CD4-positive, alpha-beta T cell treated with Interferon alpha-2 for 1 hour (primary cell): ENCODE results near the gene AOPEP.
"Not testable (repeated sequence)": the region's sequence is repeated elsewhere in the genome, so short reads cannot be mapped to it uniquely, and the experiment has no call there.

ENCODE experiments used
- DNase-seq, 2 donors: peaks; one replicate each; pipeline ENCODE4 v3.0.0-alpha.2; 2020 to 2022

Gene AOPEP

DNA sequence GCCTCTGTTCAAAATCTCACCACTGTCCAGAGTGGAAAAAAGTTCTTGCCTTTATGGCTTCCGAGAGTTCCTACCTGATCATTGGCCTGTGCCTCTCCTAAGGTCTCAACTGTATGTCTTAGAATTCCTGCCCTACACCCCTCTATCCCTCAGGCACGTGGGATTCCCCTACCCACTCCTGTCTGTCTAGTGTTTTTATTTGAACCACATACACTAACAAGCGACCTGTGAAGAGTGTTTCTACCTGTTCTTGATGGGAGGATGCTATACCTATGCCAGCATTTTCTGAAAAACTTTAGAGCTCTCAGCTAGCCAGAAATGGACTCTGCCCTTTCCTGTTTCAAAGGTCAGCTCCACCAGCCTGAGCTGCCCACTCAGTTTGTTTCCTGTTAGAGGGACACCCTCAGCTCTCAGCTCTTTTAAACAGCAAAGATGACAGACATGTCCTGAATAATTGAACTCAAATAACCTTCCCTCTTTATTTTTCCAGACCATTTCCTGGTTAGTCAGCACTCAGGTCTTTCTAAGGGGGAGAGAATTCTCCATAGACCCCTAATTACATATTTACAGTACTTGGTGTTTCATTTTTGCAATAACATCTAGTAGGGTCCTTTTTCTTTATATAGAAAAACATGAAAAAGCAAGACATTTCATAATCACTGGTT is 214.8 kb downstream of the AOPEP start:
- DNase-seq: no peak

DNA sequence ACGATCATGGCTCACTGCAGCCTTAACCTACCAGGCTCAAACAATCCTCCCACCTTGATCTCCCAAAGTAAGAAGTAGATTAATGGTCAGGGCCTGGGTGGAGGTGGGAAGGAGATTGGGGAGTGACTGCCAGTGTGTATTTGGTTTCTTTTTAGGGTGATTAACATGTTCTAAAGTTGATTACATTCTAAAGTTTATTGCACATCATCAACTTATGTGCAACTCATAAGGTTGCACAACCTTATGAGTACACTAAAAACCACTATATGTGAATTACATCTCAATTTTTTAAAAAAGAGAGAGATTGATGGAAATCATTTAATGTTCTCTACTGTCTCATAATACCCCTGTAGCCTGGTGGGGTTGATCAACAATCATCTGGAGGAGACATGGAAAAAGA is 218.1 kb downstream of the AOPEP start:
- no peak for DNase-seq

DNA sequence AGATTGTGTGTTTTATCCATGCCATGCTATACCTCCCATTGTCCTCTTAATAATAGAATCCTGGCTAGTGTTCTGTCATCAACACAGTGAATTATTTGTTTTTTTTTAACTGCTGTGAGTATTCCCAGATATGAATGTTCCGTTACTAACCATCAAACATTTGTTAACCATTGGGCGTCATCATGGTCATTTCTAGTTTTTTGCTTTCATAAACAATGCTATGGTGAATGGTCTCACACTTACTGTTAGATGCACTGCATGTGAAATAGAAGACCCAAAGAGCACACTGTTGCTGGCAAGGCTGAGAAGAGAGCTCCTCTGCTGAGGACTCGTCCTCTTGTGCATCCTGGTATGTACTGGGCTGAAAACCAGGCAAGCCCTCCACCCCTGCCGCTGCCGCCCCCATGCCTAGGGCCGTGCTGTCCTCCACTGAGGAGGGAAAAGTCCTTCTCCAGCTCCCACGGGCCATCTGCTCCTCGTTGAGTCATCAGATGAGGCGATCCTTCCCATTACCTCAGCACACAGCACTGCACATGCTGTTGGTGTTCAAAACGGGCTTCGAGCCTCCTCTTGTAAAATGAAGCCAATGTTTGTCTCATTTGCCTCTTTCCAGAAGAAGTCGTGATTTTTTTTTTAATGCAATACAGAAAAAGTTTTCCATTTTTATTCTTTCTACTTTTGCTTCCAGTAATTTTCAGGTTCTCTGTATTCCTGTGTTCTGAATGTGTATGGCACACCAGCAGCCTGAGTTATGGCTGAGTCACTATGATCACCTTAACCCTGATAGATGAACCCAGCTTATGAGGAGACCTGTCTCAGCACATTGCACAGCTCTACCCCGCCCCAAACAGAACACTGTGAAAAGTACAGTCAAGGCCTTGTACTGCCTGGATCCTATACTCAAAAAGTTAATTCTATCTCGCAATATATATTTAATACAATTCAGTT is 219.0 kb downstream of the AOPEP start:
- no peak for DNase-seq

DNA sequence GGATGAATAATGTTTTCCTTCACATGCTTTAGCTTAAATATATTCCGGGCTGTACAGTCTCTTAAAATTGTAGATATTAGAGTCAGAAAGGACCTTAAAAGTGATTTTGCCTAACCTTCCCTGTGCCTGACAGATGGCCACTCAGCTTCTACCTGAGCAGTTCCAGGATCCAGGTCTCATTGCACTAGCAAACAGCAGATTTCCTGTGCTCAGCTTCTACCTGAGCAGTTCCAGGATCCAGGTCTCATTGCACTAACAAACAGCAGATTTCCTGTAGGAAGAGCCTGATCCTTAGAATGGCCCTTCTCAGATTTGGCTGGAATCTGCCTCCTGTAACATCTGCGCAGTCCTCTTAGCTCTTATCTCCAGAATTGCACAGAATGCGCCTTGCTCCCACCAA is 219.8 kb downstream of the AOPEP start:
- DNase-seq: no peak

DNA sequence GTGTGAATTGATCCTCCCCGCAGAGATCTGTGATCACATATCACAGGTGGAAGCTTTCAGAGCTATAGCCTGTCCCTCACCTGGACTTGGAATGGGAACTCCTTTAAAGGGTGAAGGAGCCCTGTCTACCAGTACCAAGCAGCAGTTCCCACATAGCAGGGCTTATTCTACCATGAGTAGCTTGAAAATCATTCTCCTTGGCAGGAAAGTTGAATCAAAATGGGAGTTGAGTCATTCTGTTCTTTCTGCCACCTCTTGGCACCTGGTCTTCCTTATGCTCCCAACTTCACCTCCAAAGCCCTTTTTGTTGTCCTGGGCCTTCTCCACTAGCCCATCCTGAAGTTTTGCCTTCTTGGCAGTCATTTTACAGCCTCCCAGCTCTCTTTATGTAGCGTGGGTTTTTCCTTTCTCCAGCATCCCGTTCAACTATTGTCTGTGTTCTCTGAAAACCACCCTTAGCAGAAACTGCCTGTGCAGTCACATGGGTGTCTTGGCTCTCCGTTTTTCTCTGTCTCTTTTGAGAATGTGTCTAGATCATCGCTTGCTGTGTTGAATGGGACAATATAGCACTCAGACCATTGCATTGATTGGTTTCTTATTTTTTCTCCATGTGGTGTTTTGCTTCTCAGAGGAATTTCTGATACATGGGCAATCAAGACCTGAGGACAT is 222.2 kb downstream of the AOPEP start:
- no peak for DNase-seq

DNA sequence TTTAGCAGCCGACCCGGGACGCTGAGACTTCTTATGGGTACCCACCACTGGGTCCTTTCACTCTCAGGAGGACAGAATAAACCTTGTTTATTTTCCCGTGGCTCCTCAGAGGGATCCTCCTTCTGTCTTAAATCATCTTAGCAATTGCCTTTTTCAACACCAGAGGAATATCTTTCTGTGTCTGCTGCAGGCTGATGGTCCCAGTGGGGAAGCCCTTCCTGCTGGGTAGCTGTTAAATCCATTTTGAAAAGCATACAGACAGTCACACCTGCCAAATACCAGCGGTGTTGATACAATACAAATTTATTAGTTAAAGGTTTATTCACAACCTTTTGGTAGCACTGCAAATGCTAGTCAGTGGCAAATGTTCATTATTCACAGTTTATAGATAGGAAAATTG is 222.9 kb downstream of the AOPEP start:
- no peak for DNase-seq

DNA sequence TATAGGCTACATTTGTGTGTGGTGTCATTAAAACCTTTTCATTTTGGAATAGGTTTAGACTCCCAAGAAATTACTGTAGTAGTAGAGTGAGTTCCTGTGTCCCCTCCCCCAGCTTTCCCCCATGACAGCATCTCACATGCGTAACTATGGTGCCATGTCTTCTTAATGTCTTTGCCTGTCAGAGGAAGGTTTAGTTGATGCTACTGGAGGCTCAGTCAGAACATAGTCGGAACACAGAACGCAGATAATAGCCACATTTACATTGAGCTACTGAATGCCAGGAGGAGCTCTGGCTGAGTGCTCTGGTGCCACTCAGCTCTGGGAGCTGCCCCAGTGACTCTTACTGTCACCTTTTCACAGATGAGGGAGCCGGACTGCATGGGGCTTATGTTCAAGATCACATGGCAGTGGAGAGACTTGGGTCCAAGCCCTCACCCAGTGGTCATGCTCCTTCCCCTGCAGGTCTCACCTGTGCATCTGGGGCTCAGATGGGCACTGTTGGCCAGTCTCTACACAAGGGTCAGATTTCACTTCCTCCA is 223.6 kb downstream of the AOPEP start:
- no peak for DNase-seq

DNA sequence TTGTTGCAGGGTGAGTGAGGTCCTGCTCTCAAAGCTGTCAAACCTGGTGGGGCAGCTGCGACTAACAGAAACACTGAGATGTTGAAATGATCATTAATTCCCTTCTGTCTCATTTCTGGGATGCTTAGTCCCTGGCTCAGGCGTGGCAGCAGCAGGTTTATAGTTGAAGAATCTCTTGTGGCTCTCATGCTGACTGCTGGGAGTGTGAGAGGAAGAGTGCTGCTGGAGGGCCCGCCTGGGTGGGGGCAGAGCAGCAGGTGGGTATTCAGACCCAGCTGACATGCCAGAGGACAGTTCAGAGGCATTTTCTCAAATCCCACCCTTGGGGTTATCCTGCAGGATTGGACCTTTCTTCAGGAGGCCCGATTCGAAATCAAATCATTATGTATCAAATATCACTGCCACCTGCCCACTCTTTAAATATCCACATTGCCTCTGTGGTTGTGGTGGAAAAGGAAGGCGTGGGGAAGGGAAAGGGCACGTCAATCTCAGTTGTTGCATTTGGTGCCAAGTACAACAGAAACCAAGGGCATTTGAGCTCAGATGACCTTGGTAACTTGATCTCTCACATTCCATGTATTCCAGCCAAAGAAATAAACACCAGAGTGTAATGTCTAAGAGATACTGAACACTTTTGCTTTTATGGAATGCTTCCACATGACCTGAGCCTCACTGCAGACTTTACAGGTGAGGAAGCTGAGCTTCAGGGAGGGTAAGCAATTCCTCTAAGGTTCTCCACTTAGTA is 224.3 kb downstream of the AOPEP start:
- no peak for DNase-seq

DNA sequence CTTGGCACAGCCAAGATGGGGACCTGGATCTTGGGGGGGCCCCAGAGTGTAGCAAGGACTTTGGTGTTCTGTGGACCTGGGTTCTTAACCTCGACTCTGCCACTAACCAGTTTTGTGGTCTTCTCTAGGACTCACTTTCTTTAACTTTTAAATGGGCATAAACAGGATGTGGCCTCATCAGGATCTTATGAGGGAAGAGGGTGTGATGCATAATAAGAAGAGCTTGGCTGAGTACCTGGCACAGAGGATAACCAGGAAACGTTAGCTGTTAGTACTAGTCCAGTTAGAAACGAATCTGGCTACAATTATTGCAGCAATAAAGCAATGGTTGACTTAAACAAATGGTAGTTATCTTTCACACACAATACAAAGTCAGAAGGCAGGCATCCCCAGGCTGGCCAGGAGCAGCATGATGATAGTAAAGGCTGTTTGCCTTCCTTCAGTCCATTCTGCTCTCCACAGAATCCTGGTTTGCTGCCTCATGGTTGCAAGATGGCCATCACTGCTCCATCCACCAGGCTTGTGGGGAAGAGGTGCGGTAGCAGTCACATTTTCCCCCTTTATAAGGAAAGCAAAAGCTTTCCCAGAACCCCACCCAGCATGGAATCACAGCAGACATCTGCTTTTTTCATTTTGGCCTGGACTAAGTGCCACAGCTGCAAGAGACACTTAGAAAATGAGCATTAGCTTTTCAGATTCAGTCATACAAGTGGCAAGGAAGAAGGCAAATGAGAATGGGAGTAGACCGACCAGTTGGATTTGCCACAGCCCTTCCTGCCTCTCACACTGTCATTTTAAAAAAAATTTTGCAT is 225.0 kb downstream of the AOPEP start:
- DNase-seq: peak in 1 of 2 donors; percentile 13

DNA sequence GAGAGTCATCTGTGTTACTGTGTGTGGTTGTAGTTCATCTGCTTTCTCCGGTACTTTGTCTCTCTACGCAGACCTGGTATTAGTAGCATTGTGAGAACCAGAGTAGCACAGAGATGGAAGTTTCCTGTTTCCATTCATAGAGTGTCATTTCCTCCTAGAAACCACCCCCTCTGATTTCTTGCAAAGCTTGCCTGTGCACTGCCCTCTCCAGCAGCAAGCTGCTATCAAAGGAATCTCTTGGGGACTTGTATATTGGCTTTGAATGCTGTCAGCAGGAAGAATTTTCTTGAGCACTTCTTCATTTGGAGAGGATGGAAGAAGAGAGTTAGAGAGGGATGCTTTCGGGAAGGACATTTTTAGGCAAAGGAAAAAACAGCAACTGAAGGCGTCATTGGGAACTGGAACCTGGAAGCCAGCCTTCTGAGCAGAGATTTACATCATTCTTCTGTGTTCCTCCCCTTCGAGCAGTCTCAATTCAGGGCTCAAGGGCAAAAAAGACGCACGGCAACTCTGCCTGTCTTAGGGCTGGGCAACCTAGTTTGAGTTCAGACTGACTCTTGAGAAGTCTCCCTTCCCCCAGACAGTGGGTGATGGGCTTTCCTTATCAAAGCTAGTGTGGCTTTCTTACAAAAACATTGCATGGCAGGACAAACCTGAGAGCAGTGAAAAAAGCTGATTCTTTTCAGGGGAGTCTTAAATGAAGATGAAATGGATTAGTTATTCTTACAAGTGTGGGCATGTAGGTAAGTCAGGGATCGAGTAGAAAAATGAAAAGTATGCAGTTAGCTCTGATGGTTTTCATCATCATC is 226.3 kb downstream of the AOPEP start:
- DNase-seq: peak; percentile 5 to 34

DNA sequence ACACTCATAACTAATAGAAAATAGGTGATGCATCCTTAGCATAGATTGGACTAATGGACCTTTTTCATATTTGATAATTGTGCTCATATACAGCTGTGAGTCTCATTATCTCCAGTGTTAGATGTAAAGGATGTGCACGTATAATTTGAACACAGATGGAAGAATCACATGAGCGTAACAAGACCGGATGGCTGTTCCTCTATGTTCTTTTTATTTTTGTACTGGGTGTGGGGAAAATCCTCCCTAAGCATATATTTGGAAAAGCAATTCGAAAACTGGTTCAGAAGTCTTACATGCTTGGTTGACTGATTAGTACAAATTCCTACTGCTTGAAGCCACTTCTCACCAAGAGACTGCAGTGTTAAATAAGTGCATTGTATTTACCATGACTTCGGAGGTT is 230.2 kb downstream of the AOPEP start:
- DNase-seq: no peak

DNA sequence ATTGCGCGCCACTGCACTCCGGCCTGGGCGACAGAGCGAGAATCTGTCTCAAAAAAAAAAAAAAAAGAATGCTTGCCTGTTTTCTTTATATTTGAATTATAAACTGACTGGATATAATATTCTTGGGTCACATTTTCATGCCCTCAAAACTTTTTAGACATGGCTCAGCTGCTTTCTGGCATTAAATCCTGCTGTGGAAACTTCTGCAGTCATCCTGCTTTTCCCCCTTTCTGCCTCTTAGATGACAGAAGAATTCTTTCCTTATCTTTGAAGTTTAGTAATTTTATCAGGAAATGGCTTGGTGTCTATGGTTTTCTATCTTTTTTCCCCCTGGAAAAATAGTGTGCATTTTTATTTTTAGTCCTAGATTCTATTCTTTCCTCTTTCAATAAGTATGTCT is 234.5 kb downstream of the AOPEP start:
- DNase-seq: no peak

DNA sequence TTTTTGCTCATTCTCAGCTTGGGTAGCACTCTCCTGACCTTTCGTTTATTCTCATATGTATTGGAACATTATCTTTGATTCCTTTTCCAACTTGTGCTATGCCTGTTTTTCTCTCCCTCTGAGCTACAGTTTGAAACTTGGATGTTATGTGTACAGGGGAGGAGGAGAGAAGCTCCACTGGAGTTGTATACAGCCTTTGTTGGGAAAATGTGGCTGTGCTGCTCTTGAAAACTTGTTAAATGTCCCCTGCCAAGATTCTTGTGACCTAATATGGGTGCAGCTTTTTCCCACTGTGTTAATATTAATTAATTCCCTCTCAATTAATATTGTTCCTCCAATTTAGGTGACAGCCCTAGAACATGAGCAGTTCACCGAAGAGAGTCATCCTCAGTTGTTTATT is 235.4 kb downstream of the AOPEP start:
- no peak for DNase-seq

DNA sequence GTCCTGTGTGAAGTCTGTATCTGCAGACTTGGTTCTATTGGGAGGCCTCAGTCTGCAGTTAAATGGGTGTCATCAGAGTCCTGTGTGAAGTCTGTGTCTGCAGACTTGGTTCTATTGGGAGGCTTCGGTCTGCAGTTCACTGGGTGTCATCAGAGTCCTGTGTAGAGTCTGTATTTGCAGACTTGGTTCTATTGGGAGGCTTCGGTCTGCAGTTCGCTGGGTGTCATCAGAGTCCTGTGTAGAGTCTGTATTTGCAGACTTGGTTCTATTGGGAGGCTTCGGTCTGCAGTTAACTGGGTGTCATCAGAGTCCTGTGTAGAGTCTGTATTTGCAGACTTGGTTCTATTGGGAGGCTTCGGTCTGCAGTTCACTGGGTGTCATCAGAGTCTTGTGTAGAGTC is 239.1 kb downstream of the AOPEP start:
- not testable (repeated sequence) for DNase-seq

DNA sequence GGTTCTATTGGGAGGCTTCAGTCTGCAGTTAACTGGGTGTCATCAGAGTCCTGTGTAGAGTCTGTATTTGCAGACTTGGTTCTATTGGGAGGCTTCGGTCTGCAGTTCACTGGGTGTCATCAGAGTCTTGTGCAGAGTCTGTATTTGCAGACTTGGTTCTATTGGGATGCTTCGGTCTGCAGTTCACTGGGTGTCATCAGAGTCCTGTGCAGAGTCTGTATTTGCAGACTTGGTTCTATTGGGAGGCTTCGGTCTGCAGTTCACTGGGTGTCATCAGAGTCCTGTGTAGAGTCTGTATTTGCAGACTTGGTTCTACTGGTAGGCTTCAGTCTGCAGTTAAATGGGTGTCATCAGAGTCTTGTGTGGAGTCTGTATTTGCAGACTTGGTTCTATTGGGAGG is 239.5 kb downstream of the AOPEP start:
- DNase-seq: not testable (repeated sequence)

DNA sequence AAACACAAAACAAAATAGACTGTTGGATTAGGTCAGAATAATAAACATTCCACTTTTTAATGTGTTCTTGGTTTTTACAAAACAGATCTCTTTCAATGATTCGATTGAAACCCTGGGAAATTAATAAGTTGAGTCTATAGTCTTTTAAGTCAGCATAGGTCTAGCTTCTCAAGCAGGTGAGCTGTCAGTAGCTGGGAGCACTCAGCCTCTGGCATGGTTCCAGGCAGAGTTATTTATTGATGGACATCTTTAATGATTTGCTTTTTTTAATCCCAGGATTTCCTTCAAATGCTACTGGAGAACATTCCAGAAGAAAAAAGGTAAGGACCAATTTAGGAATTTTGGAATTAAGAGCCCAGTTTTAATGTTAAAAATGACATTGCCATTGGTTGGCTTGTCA is 241.0 kb downstream of the AOPEP start:
- DNase-seq: no peak

DNA sequence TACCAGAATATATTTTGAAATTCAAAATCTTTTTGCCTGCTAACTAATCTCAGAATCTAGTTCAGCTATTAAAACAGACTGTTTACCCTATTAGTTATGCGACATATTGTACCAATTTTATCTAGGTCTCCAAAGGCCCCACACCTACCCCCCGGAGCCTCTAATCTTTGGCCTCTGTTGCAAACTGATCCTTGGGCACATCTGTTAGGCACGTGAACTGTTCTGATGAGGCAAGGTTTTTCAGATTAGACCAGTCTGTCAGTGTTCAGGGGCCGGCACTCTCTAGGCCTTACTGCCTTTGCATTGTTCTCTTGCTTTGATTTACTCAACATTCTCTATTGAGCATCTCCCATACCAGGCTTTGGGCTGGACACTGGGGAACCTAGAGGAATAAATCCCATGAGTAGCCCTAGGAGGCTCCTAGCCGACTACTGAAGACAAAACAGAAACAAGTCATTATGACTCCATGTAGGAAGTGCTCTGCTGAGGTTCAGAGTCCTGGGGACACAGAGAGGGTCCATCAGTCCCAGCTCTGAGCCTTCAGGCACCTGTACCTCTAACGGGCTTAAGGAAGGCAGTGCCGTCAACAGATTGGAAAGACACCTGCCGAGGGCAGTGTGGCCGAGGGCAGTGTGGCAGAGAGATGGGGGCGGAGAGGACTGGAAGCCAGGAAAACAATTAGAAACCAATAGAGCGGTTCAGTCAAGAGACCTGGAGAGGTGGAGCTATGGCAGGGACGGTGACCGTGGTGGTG is 245.1 kb downstream of the AOPEP start:
- no peak for DNase-seq

DNA sequence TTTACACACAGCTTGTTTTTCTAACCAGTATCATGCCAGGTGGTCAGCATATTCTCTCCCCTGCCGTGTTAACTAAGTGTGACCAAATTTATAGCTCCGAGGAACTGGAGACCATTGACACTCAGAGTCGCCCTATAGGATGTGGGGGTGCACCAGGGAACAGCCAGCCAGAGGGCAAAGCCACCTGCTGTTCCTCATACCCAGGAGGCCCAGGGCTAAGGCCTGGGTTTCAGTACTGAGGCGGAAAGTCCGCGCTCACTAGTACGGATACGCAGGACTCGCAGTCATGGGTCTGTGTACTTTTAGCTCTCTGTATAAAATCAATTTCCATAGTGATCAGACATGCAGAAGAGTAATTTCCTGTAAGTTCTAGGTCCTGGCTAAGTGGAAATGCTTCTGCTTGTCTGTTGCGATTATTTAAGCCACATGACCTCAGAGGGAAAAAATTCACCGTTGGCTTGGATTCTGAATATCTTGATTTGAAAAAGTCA is 247.0 kb downstream of the AOPEP start:
- DNase-seq: no peak

DNA sequence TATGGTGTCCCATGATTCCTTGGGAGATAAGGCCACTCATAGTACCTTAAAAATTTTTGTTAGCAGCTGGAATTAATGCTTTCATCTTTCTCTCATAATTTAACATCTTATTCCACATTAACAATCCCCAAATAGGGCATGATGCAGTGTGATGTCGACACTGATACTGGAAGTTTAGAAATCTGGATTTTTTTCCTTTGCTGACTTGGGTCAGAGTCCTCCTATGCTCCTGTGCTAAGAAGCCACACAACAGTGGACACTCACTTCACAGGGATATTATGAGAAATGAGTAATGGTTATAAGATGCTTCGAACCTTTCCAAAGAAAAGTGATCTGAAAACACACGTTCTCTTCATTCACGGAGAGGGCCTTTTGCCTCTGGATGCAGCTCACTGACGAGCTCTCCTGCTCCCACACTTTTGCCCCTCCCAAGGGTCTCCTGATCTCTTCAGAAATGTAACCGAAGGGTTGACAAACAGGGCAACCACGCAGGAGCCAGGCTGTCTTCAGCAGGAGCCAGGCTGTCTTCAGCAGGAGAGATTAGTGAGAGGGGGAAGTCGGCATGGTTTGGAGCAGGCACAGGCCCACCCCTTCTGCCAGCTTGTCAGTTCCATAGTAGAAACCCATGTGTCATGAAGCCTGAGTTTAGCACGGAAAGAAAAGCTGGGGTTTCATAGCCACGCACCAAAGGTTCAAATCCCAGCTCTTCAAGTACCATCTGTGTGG is 247.8 kb downstream of the AOPEP start:
- DNase-seq: no peak
